ENCODE measurements around the gene TRIM50. TPM values are rescaled to one million over a fixed set of nuclear protein-coding genes. Genes with fewer than 3 reads are reported as not detected.
"Not testable (repeated sequence)": the region's sequence is repeated elsewhere in the genome, so short reads cannot be mapped to it uniquely, and the experiment has no call there.

TRIM50 gene
- total RNA-seq, 1 donor from 2014 or later = not detected

DNA sequence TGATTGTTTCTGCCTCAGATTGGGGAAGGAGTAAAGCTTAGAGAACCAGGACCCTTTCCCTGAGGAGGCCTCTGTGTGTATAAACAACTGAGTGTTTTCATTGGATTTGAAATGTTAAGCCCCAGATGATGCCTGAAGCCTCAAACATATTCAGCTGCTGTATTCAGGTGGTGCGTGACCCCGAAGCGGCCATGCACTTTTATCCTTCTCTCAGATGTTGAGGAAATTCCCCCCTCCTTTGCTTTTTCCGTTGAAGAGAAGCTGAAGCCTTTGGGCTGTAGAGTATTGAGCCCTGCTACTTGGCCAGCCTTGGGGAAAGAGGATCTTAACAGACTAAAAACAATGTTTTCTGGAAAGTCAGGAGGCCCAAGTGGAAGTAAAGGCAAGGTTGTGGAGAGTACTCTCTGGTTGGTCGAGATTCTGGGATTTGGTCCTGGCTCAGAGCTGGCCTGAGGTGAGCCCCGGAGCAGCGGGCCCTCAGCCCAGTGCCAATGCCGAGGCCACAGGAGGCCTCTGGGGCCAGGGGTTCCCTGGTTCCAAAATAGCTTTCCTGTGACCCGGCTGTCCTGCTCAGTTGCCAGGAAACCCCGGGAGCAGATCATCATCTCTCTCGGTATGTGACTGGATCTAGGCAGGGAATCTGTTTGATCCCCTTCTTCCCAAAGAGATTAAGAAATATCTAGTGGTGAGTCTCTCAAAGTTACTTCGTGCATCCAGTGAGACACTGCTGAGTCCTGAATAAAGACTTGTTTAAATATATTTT lies 22.6 kb upstream of the TRIM50 start:
- DNase-seq (ENCODE audit: low spot score) (no peak), ATAC-seq (no peak)

DNA sequence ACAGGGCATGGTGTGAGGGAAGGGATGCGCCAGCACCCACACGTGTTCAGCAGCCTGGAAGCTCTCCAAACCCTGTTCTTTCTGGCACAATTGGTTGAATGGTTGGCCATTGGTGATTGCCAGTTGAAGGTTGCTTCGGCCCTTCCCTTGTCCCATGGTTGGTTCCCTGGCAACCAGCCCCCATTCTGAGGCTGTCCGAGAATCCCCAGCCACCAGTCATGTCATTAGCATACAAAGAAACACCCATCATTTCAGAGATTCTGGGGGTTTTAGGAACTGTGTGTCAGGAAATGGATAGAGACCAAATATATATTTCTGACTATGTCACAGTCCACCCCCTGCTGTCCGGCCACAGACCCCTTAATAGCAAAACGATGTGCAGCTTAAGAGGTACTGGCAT lies 21.9 kb upstream of the TRIM50 start:
- DNase-seq (ENCODE audit: low spot score) (no peak), ATAC-seq (no peak)

DNA sequence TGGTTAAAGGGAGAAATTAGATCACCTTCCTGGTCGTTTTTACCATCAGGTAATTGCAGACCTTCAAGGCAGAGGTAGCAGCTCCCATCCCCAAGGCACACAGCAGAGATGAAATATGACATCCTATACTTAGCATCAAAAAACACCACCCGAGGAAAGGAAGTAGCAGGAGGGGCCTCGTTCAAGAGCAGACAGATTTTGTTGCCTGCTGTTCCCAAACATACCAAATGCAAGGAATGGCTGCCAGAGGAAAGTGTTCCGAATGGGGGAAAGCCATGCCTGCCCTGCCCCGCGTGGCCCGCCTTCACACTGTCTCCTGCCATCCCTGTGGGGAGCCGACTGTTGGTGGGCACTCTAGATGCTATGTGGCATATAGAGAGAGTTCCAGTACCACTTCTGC lies 18.1 kb upstream of the TRIM50 start:
- DNase-seq (ENCODE audit: low spot score) = no peak
- ATAC-seq = no peak

DNA sequence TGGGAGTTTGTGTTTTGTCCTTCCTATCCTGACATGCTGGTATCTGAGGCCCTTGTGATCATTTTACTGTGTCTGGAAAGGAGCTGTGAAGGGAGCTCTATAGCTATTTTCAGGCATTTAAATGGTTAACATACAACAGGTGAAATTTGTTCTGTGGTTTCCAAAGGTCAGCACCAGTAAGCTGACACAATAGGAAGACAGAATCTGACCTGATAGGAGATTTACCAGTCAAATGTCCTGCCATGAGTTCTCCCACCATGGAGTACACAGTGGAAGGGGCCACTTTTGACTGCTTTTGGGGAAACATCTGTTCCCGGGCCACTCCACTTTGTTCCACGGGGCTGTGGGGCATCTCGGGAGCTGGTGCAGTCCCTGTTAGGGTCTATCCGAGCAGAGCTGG lies 17.7 kb upstream of the TRIM50 start:
- ATAC-seq (peak; percentile 67), DNase-seq (ENCODE audit: low spot score) (no peak)

DNA sequence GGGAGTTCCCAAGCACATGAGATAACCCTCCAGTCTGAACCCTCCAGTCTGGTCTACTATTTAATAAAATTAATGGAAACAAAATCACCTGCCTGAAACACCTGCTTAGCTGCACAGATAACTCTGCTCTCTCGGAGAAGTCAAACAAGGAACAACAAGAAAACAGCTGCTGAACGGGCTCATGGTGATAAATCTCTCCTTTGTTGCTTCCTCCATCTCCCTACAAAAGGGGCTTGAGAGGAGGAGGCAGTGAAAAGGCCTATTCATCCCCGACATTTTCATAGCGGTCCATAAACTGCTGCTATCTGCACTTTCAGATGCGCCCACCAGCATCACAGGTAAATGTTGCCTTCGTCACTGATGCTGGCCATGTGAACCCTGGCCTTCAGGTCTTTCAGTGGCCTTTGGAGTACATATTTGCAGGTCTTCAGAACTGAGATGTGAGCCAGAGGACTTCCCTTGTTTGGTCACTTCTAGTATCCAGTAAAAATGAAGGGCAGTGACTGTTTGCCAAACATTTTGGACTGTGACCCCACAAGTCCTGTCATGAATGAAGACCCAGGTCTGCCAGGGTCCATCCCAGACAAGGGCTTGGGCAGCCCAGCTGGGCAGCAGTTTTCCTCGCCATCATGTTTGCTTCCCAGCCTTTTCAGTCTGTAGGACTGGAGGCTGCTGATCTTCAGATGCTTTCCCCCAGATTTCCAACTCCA lies 15.9 kb upstream of the TRIM50 start:
- peak; percentile 58 for DNase-seq (ENCODE audit: low spot score)

DNA sequence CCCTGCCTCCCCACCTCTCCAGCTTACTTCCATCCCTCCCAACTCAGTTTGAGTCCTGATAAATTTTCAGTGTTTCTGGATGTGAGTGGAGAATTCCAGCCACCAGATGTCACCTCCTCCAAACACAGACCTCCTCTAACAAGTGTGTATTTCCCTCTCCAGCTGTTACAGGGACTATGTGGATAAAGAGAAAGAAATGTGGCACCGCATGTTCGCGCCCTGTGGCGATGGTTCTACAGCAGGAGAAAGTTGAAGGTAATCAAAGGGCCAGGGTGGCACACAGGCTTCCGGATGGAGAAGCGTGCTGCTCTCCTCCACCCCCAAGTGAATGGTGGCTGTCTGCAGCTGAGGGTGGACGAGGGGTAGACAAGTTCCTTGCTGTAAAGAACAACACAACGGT lies 14.8 kb upstream of the TRIM50 start:
- DNase-seq (ENCODE audit: low spot score) (no peak), ATAC-seq (peak; percentile 85)

More for the DNA sequence above, 15.9 kb upstream of the TRIM50 start:
- ATAC-seq = peak; percentile 64

DNA sequence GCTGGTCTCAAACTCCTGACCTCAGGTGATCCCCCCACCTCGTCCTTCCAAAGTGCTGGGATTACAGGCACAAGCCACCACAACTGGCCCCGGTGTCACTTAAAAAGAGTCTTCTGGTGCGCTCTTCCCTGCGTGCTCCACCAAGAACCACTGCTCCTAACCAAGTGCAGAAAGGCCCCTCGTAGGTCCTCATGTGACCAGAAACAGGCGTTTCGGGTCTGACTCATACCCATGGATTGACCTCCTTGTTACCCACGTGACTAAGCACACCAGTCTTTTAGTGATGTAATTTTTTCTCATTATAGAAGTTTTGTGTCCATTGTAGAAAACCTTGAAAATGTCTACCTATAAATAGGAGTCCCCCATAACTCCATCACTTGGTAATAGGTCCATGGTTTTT lies 14.0 kb upstream of the TRIM50 start:
- ATAC-seq (no peak), DNase-seq (ENCODE audit: low spot score) (no peak)

DNA sequence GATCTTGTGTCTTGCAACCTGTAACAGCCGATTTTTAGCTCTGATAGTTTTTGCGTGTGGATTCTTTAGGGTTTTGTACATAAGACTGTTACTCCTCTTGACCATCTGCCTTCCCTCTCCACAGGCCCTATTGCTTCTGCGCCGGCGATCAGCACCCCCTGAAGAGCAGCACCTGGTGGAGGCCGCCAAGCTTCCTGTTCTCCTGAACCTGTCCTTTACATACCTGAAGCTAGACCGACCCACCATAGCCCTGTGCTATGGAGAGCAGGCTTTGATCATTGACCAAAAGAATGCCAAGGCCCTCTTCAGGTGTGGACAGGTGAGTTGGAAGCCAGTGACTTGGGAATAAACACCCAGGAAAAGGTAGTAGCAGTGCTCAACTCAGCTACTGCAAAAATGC lies 12.6 kb upstream of the TRIM50 start:
- ATAC-seq (no peak), DNase-seq (ENCODE audit: low spot score) (no peak)

DNA sequence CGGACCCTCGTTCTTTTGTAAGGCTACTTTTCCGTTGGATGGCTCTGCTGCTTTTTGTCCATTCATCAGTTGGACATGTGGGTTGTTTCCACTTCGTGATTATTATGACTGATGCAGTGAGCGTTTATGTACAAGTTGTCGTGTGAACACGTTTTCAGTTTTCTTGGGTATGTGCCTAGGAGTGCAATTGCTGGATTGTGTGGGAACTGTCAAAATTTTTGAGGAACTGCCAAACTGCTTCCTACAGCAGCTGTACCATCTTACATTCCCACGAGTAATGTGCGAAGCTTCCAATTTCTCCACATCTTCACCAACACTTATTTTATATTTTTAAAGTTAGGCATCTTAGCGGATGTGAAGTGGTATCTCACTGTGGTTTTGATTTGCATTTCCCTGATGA lies 10.4 kb upstream of the TRIM50 start:
- ATAC-seq (no peak), DNase-seq (ENCODE audit: low spot score) (no peak)

DNA sequence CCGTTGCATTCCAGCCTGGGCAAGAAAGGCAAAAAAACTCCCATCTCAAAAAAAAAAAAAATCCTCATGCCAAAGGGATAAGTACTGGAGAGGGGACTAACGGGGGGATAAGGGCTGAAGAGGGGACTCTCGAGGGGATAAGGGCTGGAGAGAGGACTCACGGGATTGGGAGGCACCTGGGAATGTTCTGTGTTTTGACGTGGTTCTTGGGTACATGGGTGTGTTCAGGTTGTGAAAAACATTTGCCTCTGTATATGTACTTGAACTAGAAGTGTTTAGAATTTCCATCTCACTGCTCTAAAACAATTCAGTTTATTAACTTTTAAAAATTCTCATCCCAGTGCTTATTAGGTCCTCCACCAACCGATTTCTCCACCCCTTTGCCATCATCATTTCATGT lies 4.6 kb upstream of the TRIM50 start:
- DNase-seq (ENCODE audit: low spot score) = no peak
- ATAC-seq = no peak

DNA sequence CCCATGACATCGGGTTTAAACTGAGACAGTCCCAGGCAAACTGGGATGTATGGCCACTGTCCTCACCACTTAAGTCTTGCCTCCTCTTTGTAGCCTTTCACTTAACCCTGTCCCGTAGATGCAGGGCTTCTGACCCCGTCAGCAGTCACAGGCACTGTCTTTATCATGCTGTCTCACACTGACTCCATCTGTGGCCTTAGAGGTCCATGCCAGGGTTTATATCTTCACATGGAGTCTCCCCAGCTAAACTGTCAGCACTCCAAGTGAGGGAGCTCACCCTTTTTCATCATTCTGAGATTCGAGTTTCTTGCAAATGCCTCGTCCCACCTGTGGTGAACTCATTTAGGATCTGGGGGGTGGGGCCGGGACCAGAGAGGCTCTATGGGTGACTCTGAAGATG lies 2.9 kb upstream of the TRIM50 start:
- ATAC-seq (no peak), DNase-seq (ENCODE audit: low spot score) (no peak)

DNA sequence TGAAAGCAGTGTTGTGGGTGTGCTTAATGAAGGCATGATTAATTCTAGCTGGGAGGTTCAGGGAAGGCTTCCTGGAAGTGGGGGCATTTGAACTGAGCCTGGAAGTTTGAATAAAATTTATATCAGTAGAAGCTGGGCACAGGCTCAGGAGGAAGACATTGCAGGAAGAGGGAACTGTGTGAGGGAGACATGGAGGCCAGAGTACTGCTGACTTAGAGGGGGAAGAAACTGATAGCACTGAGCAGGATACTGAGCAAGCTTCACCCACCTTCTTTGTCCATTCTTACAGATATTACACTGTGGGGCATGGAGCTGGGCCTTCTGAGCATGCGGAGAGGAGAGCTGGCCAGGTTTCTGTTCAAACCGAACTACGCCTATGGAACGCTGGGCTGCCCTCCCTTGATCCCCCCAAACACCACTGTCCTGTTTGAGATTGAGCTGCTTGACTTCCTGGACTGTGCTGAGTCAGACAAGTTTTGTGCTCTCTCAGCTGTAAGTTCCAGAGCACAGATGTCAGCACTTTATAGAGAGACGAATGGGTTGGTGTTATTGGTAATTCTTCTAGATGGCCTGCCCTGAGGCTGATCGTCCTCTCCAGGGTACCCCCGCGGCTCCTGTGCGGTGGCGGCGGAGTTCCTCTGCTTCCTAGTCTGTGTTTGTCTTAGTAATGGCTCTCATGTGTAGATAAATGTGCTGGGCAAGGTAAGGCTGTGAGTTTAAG lies 2.1 kb upstream of the TRIM50 start:
- no peak for DNase-seq (ENCODE audit: low spot score)
- ATAC-seq = peak; percentile 71

DNA sequence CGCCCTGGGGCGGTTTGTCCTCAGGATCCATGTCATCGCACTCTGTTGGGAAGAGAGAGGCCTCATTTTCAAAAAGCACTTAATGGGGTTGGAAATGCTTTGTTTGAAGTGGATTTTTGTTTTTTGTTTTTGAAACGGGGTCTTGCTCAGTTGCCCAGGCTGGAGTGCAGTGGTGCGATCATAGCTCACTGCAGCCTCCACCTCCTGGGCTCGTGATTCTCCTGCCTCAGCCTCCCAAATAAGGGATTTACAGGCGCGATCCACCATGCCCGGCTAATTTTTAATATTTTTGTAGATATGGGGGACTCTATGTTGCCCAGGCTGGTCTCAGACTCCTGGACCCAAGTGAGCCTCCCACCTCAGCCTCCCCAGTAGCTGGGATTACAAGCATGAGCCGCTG lies 814 bp upstream of the TRIM50 start:
- ATAC-seq (no peak), DNase-seq (ENCODE audit: low spot score) (no peak)

DNA sequence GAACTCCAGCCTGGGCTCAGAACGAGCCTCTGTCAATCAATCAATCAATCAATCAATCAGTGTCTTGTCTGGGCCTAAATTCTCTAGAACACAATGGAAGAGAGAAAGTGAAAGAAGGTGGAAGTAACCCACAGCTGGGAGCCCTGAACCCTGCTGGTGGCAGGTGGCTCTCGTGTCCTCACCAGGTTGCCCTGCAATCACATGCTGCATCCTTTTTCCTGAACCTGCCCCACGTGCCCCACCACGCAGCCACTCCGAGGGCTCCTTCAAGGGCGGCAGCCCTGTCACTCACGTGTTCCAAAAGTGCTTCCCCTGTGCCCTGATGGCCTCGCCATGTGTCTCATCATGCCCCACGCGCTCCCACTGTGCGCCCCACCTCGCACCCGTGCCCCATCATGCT lies 433 bp downstream of the TRIM50 start:
- ATAC-seq; DNase-seq (ENCODE audit: low spot score): not testable (repeated sequence)

DNA sequence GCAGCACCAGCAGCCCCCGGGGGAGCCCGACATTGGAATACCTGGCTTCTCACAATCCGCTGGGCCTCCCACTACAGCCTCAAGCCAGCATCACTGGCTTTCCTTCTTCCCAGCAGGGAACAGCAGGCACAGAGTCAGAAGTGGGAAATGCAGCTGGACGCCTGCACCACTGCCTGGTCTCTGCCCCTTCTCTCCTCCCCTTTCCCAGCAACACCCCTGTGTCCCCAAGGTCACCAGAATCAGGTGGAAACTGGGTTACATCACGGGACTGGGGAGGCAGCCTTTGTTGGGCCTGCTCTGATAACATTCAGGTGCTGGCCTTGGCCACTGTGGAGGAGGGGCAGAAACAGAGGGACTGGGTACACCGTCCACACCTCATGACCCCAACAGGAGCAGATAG lies 2.5 kb downstream of the TRIM50 start:
- not testable (repeated sequence) for DNase-seq (ENCODE audit: low spot score); ATAC-seq

DNA sequence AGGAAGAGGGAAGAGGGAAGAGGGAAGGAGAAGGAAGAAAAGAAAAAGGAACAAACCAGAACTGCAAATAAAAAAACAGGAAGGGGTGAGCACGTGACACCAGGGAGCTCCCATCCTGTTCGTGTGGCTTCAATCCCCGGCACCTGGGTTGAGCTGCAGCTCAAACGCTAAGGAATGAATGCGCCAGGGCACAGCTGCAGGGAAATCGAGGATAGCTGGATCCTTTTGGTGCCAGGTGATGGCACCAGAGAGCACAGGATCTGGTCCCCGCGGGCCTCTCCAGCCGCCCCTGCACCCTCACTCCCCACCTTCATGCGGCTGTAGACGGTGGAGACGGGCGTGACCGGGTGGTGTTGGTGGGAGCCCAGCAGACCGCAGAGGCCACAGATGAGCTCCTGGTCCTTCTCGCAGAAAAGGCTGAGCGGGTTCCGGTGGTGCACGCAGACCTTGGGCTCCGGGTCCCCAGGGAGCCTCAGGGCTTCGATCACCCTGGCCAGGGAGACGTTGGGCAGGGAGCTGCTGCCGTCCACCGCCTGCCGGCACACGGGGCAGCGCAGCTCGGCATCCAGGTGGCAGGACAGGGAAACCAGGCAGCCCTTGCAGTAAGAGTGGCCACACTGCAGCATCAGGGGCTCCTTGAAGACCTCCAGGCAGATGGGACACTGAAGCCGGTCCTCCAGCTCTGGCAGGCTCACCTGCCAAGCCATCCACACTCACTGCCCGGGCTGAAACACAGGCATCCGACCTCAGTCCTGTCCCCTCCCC lies 3.6 kb downstream of the TRIM50 start:
- ATAC-seq (peak; percentile 88), DNase-seq (ENCODE audit: low spot score) (peak; percentile 54)

DNA sequence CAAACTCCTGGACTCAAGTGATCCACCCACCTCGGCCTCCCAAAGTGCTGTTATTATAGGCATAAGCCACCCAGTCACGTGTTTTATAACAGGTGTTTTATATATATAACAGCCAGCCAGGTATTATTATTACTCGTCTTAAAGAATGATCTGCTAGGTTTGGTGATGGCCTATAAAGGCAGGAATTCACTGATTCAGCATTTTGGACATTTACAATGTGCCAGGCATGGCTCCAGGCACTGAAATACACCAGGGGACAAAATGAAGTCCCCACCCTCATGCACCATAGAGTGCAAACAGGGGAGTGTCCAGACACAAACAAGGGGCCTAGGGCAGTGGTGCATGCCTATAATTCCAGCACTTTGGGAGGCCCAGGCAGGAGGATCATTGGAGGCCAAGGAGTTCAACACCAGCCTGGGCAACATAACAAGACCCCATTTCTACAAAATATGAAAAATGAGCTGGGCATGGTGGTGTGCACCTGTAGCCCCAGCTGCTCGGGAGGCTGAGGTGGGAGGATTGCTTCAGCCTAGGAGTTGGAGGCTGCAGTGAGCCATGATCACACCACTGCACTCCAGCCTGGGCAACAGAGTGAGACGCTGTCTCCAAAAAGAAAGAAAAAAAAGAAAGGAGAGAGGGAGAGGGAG lies 4.3 kb downstream of the TRIM50 start:
- DNase-seq (ENCODE audit: low spot score); ATAC-seq: not testable (repeated sequence)

DNA sequence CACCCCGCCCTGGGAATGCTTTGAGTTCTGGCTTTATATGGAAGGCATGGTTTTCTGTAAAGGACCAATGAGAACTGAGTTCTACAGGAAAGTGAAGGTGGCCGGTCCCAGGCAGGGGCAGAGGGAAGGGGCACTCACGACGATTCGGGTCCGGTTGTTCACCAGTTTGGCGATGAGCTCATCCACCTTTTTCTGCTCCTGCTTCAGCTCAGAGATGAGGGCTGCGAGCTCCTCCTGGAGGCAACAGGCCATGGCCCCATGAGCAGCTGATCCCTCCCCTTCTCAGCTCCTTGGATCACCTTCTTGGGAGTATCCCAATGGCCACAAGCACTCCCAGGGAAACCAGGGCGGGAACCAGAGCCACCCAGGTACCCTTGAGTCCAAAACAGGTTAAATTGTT lies 7.9 kb downstream of the TRIM50 start:
- not testable (repeated sequence) for DNase-seq (ENCODE audit: low spot score); ATAC-seq

DNA sequence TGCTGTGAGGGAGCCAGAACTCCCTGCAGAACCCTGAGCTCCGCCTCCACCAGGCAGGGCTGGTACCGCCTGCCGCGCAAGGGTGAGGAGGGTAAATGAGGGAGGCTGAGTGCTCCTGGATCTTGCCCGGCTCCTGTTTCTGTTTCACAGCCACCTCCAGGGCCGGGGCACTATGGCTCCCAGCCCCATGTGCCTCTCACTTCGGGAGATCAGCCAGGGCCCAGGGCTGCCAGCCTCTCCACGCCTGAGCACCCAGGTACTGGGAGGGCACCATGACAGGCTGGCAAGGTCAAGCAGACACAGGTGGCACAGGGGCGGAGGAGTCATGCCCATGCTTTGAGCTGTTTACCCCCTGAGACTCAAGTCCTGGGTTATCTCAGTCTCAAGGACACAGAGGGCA lies 8.3 kb downstream of the TRIM50 start:
- not testable (repeated sequence) for DNase-seq (ENCODE audit: low spot score); ATAC-seq

DNA sequence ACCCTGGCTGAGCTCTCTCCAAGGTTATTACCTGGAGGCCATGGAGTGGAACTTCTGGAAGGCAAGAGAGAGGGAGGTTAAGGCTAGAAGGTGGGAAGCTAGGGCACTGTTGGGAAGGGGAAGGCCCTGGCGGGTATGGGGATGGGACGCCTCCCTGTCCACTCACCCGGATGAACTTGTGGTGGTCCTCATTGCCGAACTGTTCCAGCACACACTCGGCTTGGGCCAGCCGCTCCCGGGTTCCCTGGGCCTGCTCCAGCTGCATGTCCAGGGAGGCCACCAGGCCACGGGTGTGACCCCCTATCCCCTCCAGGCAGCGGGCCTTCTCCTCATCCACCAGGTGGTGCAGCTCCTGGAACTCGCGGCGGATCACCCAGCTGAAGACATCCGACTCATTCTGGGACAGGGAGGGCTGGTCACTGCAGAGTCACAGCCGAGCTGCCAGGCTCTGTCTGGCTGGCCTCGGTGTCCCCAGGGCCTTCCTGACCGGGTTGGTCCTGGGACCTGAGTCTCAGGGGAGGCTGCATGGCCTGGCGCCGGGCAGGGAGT lies 9.2 kb downstream of the TRIM50 start:
- ATAC-seq; DNase-seq (ENCODE audit: low spot score): not testable (repeated sequence)
